ENCODE results near the gene ZNF430. TPM values are rescaled to one million over a fixed set of nuclear protein-coding genes. Genes with fewer than 3 reads are reported as not detected.
"Not testable (repeated sequence)": the region's sequence is repeated elsewhere in the genome, so short reads cannot be mapped to it uniquely, and the experiment has no call there.

The ZNF430 gene
- total RNA-seq = 20.4 TPM

- TF ChIP-seq CTCF (IDR thresholded peaks at IDR 0.05) = no peak
- peak; percentile 82 to 88 for TF ChIP-seq POLR2AphosphoS5 (IDR thresholded peaks at IDR 0.05; ENCODE audit: insufficient read depth in 1 of 2, low read depth in 1 of 2)
- TF ChIP-seq POLR2A (IDR thresholded peaks at IDR 0.05) = peak in 1 of 2 donors; percentile 37
- Histone ChIP-seq H3K27ac (peak within 1 kb of the TSS; percentile 77), H3K4me3 (peak within 1 kb of the TSS; percentile 67 to 70), H3K9me3 (no peaks in the 10 kb centered on the region), H3K4me1 (peaks cover 23% of the 10 kb centered on the region), H3K36me3 (peaks cover 0 to 17% of the 10 kb centered on the region in 2 donors), H3K27me3 (no peaks in the 10 kb centered on the region)
- peak; percentile 96 to 98 for DNase-seq (ENCODE audit: extremely low spot score in 2 of 2)
- intact Hi-C loops (cut with DNase I) = no loop called here
Measured at GRCh38 chr19:21020298-21021227, at the start of gene ZNF430. TSS of gene ZNF430 (plus strand) at chr19:21020657. CDS start at chr19:21020801, 144 bp downstream.

GRCh38 chr19:20992788-20993187 lies 27.7 kb upstream of the ZNF430 start:
- DNase-seq (ENCODE audit: extremely low spot score in 2 of 2); intact Hi-C loops (cut with DNase I); H3K27me3 ChIP-seq; H3K4me1 ChIP-seq; H3K27ac ChIP-seq; H3K9me3 ChIP-seq; H3K36me3 ChIP-seq; H3K4me3 ChIP-seq: not testable (repeated sequence)

DNA sequence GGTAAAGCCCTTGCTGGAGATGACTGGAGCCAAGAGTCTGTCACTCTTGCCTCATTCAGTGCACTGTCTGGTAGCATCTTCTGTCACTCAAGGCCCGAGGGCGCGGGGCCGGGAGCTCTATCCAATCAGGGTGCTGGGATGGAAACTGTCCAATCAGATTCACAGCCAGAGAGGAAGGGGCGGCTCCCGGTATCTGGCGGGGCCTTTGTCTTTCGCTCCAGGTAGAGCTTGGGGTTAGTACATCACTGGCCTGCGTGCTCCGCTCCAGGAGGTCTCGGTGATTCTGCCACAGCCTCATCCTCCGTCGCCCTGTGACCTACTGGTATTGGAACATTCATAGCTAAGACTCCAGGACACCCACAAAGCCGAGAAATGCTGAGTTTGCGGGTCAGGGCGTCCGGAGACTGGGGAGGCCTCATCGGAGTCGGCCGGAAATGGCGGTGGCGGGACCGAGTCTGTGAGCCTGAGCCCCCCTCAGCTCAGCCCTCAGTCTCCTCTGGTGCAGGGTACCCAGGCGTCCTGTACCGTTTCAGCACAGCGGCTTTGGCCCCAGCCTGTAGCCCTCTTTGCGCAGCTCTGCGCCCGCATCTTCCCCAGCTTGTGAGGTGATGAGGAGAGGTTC lies 20.6 kb upstream of the ZNF430 start:
- H3K27ac ChIP-seq = no peak overlapping the region
- peaks cover 11% of the 10 kb centered on the region for H3K4me1 ChIP-seq
- no peaks in the 10 kb centered on the region for H3K36me3 ChIP-seq
- no peak for DNase-seq (ENCODE audit: extremely low spot score in 2 of 2)
- no peaks in the 10 kb centered on the region for H3K27me3 ChIP-seq
- intact Hi-C loops (cut with DNase I) = no loop called here
- H3K9me3 ChIP-seq = no peaks in the 10 kb centered on the region
- TF ChIP-seq POLR2A (IDR thresholded peaks at IDR 0.05) = no peak
- TF ChIP-seq CTCF (IDR thresholded peaks at IDR 0.05) = no peak
- peak in 1 of 2 donors; percentile 74 for TF ChIP-seq POLR2AphosphoS5 (IDR thresholded peaks at IDR 0.05; ENCODE audit: insufficient read depth in 1 of 2, low read depth in 1 of 2)
- H3K4me3 ChIP-seq = peak overlapping the region; percentile 45 to 46

- Histone ChIP-seq H3K4me3 (peak overlapping the region; percentile 67 to 70), H3K27ac (peak overlapping the region; percentile 77), H3K36me3 (peaks cover 0 to 17% of the 10 kb centered on the region in 2 donors), H3K4me1 (peaks cover 23% of the 10 kb centered on the region)
- DNase-seq (ENCODE audit: extremely low spot score in 2 of 2); intact Hi-C loops (cut with DNase I); H3K27me3 ChIP-seq; H3K9me3 ChIP-seq: not testable (repeated sequence)
Measured at GRCh38 chr19:21021238-21021637, 781 bp downstream of the ZNF430 start.

DNA sequence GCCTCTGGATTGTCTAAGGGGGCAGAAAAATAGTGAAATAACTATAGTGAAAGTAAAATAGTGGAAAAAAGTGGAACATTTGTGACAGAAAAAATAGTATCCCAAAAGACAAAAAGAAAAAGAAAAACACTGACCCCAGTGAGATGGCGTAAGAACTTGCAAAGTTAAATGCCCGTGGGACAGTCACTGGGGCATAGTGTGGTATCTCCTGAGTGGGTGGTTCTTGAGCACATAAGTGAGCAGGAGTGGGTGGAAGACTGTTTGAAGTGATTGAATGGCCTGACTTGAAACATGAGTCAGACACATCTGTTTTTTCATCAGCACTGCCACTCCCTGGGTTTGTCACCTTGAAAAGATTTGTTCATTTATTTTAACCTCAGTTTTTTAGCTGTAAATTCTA lies 2.5 kb downstream of the ZNF430 start:
- intact Hi-C loops (cut with DNase I) = no loop called here
- DNase-seq (ENCODE audit: extremely low spot score in 2 of 2) = no peak
- no peak for TF ChIP-seq CTCF (IDR thresholded peaks at IDR 0.05)
- TF ChIP-seq POLR2AphosphoS5 (IDR thresholded peaks at IDR 0.05; ENCODE audit: insufficient read depth in 1 of 2, low read depth in 1 of 2) = peak in 1 of 2 donors; percentile 18
- peaks cover 0 to 17% of the 10 kb centered on the region in 2 donors for H3K36me3 ChIP-seq
- no peak overlapping the region for H3K4me3 ChIP-seq
- H3K27me3 ChIP-seq = no peaks in the 10 kb centered on the region
- H3K4me1 ChIP-seq = peaks cover 28% of the 10 kb centered on the region
- H3K27ac ChIP-seq = peak overlapping the region; percentile 63
- H3K9me3 ChIP-seq = no peaks in the 10 kb centered on the region

DNA sequence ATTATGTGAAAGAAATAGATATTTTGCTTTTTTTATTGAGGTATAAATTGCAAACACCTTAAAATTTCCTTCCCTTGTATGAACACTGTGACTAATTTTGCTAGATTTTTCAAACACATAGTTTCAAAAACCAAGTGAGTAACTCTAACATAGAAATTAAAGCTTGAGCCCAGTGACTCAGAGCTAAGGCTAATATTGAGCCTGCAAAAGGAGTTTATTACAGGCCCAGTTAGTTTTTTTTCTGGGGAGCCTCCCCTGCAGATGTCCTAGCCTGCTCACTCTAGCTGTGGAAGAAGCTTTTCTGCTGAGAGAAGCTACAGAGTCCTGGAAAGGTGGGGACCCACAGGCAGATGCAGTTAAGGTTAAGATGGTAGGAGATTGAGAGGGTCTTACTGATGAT lies 3.4 kb downstream of the ZNF430 start:
- intact Hi-C loops (cut with DNase I) = no loop called here
- TF ChIP-seq POLR2AphosphoS5 (IDR thresholded peaks at IDR 0.05; ENCODE audit: insufficient read depth in 1 of 2, low read depth in 1 of 2) (no peak), CTCF (IDR thresholded peaks at IDR 0.05) (no peak), POLR2A (IDR thresholded peaks at IDR 0.05) (no peak)
- Histone ChIP-seq H3K4me1 (peaks cover 28% of the 10 kb centered on the region), H3K36me3 (peaks cover 0 to 17% of the 10 kb centered on the region in 2 donors), H3K9me3 (no peaks in the 10 kb centered on the region), H3K4me3 (no peak overlapping the region), H3K27me3 (no peaks in the 10 kb centered on the region), H3K27ac (peak overlapping the region; percentile 50)
- DNase-seq (ENCODE audit: extremely low spot score in 2 of 2) = no peak

Data from vagina (tissue), 2 donors.